Activated naive CD8-positive, alpha-beta T cell treated with anti-CD3 and anti-CD28 coated beads for 36 hours (primary cell): ENCODE measurements around the gene LRRC37A. TPM values are rescaled to one million over a fixed set of nuclear protein-coding genes. Genes with fewer than 3 reads are reported as not detected.
"Not testable (repeated sequence)": the region's sequence is repeated elsewhere in the genome, so short reads cannot be mapped to it uniquely, and the experiment has no call there.

Source experiments
- DNase-seq: peaks from one replicate; pipeline ENCODE4 v3.0.0; 2021
- H3K27ac Mint-ChIP-seq: one replicate; pipeline ENCODE4 v1.8.0; 2022; ENCODE audit warnings: mild to moderate bottlenecking, moderate library complexity, mixed read lengths
- H3K27me3 Mint-ChIP-seq: one replicate; pipeline ENCODE4 v1.8.0; 2022; ENCODE audit warnings: mild to moderate bottlenecking, mixed read lengths
- H3K36me3 Mint-ChIP-seq: one replicate; pipeline ENCODE4 v1.8.0; 2021; ENCODE audit warnings: mild to moderate bottlenecking, mixed read lengths
- H3K4me1 Mint-ChIP-seq: one replicate; pipeline ENCODE4 v1.8.0; 2021; ENCODE audit warnings: mixed read lengths
- H3K4me3 Mint-ChIP-seq: one replicate; pipeline ENCODE4 v1.8.0; 2022; ENCODE audit warnings: mild to moderate bottlenecking, moderate library complexity, mixed read lengths
- H3K9me3 Mint-ChIP-seq: one replicate; pipeline ENCODE4 v1.8.0; 2022; ENCODE audit warnings: mixed read lengths
- total RNA-seq, 2 experiments: library from RNA; stranded (reverse); gene quantifications; one replicate each; pipeline ENCODE4 v1.2.3, GENCODE V29; 2021

The LRRC37A gene
- total RNA-seq = 1 to 10 TPM; 1.5 to 1.7 TPM

- H3K9me3 Mint-ChIP-seq, DNase-seq, H3K4me3 Mint-ChIP-seq, H3K27me3 Mint-ChIP-seq, H3K36me3 Mint-ChIP-seq, H3K27ac Mint-ChIP-seq: not testable (repeated sequence)
- H3K4me1 Mint-ChIP-seq = peaks cover 11% of the 10 kb centered on the region
These were observed at the start of gene LRRC37A for GRCh38 chr17:46294831-46295230. Gene LRRC37A, plus strand, starts transcription at chr17:46295131. Its CDS starts 3 bp downstream, at chr17:46295134.

GRCh38 chr17:46249153-46249552, 45.8 kb upstream of the LRRC37A start:
- not testable (repeated sequence) for H3K36me3 Mint-ChIP-seq, H3K4me1 Mint-ChIP-seq, H3K27me3 Mint-ChIP-seq, DNase-seq, H3K9me3 Mint-ChIP-seq, H3K27ac Mint-ChIP-seq, H3K4me3 Mint-ChIP-seq

DNA sequence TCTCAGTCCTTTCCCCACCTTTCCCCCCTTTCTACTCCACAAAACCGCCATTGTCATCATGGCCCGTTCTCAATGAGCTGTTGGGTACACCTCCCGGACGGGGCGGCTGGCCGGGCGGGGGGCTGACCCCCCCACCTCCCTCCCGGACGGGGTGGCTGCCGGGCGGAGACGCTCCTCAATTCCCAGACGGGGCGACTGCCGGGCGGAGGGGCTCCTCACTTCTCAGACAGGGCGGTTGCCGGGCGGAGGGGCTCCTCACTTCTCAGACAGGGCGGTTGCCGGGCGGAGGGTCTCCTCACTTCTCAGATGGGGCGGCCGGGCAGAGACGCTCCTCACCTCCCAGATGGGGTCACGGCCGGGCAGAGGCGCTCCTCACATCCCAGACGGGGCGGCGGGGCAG, 42.1 kb upstream of the LRRC37A start:
- not testable (repeated sequence) for H3K27me3 Mint-ChIP-seq, H3K9me3 Mint-ChIP-seq, H3K36me3 Mint-ChIP-seq, H3K4me3 Mint-ChIP-seq, H3K4me1 Mint-ChIP-seq, DNase-seq, H3K27ac Mint-ChIP-seq

GRCh38 chr17:46253722-46254121, 41.2 kb upstream of the LRRC37A start:
- peak; percentile 83 for DNase-seq
- H3K9me3 Mint-ChIP-seq, H3K4me1 Mint-ChIP-seq, H3K27ac Mint-ChIP-seq, H3K36me3 Mint-ChIP-seq, H3K27me3 Mint-ChIP-seq, H3K4me3 Mint-ChIP-seq: not testable (repeated sequence)

DNA sequence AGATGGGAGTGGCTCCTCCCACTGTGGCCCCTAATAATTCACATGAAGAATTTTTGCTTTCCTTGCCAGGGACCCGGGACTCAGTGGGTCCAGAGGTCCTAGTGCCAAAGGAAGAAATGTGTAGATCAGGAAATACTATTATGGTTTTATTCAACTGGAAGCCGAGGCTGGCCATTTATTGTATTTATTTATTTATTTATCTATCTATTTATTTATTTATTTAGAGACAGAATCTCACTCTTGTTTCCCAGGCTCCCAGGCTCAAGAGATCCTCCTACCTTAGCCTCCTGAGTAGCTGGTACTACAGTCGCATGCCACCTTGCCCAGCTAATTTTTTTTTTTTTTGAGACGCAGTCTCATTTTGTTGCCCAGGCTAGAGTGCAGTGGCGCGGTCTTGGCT, 40.7 kb upstream of the LRRC37A start:
- not testable (repeated sequence) for H3K27ac Mint-ChIP-seq, H3K27me3 Mint-ChIP-seq, DNase-seq, H3K9me3 Mint-ChIP-seq, H3K4me3 Mint-ChIP-seq, H3K4me1 Mint-ChIP-seq, H3K36me3 Mint-ChIP-seq

GRCh38 chr17:46256369-46256768, 38.6 kb upstream of the LRRC37A start:
- not testable (repeated sequence) for H3K36me3 Mint-ChIP-seq, H3K9me3 Mint-ChIP-seq, H3K27ac Mint-ChIP-seq, DNase-seq, H3K4me3 Mint-ChIP-seq, H3K27me3 Mint-ChIP-seq, H3K4me1 Mint-ChIP-seq

GRCh38 chr17:46259845-46260661, 34.9 kb upstream of the LRRC37A start:
- peak; percentile 35 for DNase-seq
- H3K9me3 Mint-ChIP-seq, H3K36me3 Mint-ChIP-seq: not testable (repeated sequence)
- H3K4me1 Mint-ChIP-seq = peaks cover 16% of the 10 kb centered on the region
- peak overlapping the region; percentile 29 for H3K27ac Mint-ChIP-seq
- H3K27me3 Mint-ChIP-seq = peaks cover 14% of the 10 kb centered on the region
- H3K4me3 Mint-ChIP-seq = peak overlapping the region; percentile 76

- H3K9me3 Mint-ChIP-seq = no peaks in the 10 kb centered on the region
- H3K4me1 Mint-ChIP-seq = peaks cover 31% of the 10 kb centered on the region
- H3K36me3 Mint-ChIP-seq = peaks cover 4% of the 10 kb centered on the region
- H3K27me3 Mint-ChIP-seq = peaks cover 21% of the 10 kb centered on the region
- no peak overlapping the region for H3K27ac Mint-ChIP-seq
- no peak for DNase-seq
- no peak overlapping the region for H3K4me3 Mint-ChIP-seq
These were observed 32.7 kb upstream of the LRRC37A start for GRCh38 chr17:46262271-46262670.

- peaks cover 43% of the 10 kb centered on the region for H3K4me1 Mint-ChIP-seq
- no peaks in the 10 kb centered on the region for H3K9me3 Mint-ChIP-seq
- H3K27ac Mint-ChIP-seq = peak overlapping the region; percentile 3
- H3K27me3 Mint-ChIP-seq = peaks cover 31% of the 10 kb centered on the region
- no peak overlapping the region for H3K4me3 Mint-ChIP-seq
- DNase-seq = no peak
- peaks cover 4% of the 10 kb centered on the region for H3K36me3 Mint-ChIP-seq
These were observed 30.3 kb upstream of the LRRC37A start for GRCh38 chr17:46264456-46265198.

DNA sequence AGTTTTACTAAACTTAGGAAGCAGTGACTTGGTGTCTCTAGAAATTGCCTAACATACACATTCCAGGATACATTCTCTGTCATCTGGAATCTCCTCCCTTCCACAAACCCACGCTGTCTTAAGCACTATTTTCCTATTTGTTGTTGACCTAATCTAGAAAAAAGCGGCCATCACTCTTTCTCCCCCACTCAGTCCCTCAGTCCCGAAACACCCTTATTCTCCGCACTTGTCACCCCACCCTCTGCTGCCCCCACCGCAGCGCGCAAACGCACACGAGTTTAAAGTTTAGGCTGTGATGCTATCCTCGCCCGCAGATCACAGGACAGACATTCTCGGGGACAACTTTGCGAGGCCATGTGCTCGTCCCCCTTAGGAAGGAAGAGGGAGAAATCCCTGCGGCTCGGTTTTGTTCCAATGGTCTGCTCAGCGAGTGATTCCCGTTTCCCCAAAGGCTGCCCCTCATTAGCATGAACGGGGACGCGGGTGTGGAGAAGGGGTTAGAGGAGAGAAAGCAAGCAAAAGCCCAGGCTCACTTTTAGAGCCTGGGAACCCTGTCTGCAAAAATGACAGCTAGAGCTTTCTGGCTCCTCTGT, 28.8 kb upstream of the LRRC37A start:
- Mint-ChIP-seq H3K4me3 (peak overlapping the region; percentile 76), H3K27me3 (peaks cover 24% of the 10 kb centered on the region), H3K4me1 (peaks cover 37% of the 10 kb centered on the region), H3K27ac (peak overlapping the region; percentile 30)
- peak; percentile 37 for DNase-seq
- H3K36me3 Mint-ChIP-seq, H3K9me3 Mint-ChIP-seq: not testable (repeated sequence)

- Mint-ChIP-seq H3K4me3 (peak overlapping the region; percentile 84), H3K9me3 (no peaks in the 10 kb centered on the region), H3K27ac (peak overlapping the region; percentile 64), H3K36me3 (no peaks in the 10 kb centered on the region), H3K4me1 (peaks cover 37% of the 10 kb centered on the region), H3K27me3 (peaks cover 20% of the 10 kb centered on the region)
- DNase-seq = peak; percentile 85
These were observed 28.0 kb upstream of the LRRC37A start for GRCh38 chr17:46266656-46267544.

- H3K9me3 Mint-ChIP-seq = no peaks in the 10 kb centered on the region
- H3K36me3 Mint-ChIP-seq = no peaks in the 10 kb centered on the region
- no peak for DNase-seq
- peaks cover 27% of the 10 kb centered on the region for H3K4me1 Mint-ChIP-seq
- peaks cover 21% of the 10 kb centered on the region for H3K27me3 Mint-ChIP-seq
- H3K27ac Mint-ChIP-seq = no peak overlapping the region
- H3K4me3 Mint-ChIP-seq = no peak overlapping the region
These were observed 24.9 kb upstream of the LRRC37A start for GRCh38 chr17:46270032-46270431.

DNA sequence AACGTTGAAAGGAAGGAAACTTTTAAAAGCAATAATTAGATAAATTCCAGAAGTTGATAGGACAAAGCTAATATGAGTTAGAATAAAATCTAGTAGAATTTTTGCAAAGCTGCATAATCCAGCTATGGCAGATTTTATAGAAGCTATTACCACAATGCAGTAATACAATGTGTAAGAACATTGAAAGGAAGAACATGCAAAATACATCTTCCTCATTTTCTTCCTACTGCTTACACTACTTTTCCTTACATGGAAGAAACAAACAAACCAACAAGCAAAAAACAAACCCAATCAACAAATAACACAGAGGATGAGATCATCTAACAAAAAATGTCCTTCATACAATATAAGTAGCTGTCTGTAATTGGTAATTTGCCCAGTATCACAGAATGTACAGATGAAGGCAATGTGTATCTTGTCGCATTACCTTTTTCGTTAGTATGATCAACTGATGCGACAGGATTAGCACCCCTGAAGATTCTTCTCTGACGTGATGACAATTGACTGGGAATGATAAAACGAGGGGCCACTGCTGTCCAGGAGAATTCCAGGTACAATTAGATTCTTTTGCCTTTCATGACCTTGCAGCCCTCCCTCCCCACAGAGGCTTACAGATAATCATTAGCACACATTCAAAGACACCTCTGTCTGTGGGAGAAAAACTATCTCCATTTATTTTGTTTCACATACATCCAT, 21.2 kb upstream of the LRRC37A start:
- peaks cover 6% of the 10 kb centered on the region for H3K27me3 Mint-ChIP-seq
- H3K27ac Mint-ChIP-seq = no peak overlapping the region
- peaks cover 4% of the 10 kb centered on the region for H3K4me1 Mint-ChIP-seq
- H3K9me3 Mint-ChIP-seq = no peaks in the 10 kb centered on the region
- H3K36me3 Mint-ChIP-seq = no peaks in the 10 kb centered on the region
- H3K4me3 Mint-ChIP-seq = no peak overlapping the region
- DNase-seq = no peak

- Mint-ChIP-seq H3K27ac (no peak overlapping the region), H3K9me3 (no peaks in the 10 kb centered on the region), H3K36me3 (no peaks in the 10 kb centered on the region), H3K4me1 (peaks cover 4% of the 10 kb centered on the region), H3K27me3 (peaks cover 6% of the 10 kb centered on the region), H3K4me3 (no peak overlapping the region)
- no peak for DNase-seq
These were observed 20.7 kb upstream of the LRRC37A start for GRCh38 chr17:46274238-46274637.
